ENCODE data around the gene ATP2B2. TPM values are rescaled to one million over a fixed set of nuclear protein-coding genes. Genes with fewer than 3 reads are reported as not detected.

The ATP2B2 gene
- total and polyA plus RNA-seq, 2 experiments from 2014 or later = 0.42 to 0.63 TPM

DNA sequence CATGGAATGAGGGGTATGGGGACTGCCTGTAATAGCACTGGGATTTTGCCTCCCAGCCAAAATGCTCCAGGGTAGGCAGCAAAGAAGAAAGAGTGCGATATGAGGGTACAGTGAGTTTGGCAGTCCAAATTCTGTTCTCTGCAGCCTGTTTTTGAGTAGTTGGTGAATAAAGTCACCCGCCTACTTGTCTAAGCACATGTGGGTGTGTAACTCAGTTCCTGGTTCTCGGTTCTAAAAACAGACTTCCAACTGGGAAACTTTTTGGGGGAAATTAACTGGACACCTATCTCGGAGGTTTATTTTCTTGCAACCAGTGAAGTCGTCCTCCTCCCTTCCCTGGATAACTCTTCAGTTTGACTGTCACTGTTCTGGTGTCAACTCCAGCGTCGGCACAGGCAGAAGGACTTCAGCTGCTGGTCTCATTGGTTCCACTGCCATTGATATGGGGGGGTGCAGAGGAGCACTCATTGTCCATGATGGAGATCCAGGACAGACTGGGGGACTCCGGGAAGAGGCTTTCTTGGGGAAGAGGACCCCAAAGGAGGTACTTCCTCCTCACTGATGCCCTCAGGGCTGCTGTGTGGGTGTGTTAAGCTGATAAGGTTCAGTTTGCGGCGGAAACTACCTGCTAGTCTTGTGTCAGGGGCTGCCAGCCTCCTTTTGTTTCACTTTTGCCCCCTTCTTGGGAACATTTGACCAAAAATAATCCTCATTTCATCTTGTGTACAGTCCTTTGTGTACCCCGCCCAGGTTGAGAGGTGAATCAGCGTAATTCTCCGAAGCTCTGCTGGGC, 225.8 kb downstream of the ATP2B2 start (continued):
- TF ChIP-seq, protein P1, sequence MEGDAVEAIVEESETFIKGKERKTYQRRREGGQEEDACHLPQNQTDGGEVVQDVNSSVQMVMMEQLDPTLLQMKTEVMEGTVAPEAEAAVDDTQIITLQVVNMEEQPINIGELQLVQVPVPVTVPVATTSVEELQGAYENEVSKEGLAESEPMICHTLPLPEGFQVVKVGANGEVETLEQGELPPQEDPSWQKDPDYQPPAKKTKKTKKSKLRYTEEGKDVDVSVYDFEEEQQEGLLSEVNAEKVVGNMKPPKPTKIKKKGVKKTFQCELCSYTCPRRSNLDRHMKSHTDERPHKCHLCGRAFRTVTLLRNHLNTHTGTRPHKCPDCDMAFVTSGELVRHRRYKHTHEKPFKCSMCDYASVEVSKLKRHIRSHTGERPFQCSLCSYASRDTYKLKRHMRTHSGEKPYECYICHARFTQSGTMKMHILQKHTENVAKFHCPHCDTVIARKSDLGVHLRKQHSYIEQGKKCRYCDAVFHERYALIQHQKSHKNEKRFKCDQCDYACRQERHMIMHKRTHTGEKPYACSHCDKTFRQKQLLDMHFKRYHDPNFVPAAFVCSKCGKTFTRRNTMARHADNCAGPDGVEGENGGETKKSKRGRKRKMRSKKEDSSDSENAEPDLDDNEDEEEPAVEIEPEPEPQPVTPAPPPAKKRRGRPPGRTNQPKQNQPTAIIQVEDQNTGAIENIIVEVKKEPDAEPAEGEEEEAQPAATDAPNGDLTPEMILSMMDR (conservative IDR thresholded peaks at IDR 0.05; ENCODE audit: low read depth in 2 of 2) = no peak
- TF ChIP-seq, protein P2, sequence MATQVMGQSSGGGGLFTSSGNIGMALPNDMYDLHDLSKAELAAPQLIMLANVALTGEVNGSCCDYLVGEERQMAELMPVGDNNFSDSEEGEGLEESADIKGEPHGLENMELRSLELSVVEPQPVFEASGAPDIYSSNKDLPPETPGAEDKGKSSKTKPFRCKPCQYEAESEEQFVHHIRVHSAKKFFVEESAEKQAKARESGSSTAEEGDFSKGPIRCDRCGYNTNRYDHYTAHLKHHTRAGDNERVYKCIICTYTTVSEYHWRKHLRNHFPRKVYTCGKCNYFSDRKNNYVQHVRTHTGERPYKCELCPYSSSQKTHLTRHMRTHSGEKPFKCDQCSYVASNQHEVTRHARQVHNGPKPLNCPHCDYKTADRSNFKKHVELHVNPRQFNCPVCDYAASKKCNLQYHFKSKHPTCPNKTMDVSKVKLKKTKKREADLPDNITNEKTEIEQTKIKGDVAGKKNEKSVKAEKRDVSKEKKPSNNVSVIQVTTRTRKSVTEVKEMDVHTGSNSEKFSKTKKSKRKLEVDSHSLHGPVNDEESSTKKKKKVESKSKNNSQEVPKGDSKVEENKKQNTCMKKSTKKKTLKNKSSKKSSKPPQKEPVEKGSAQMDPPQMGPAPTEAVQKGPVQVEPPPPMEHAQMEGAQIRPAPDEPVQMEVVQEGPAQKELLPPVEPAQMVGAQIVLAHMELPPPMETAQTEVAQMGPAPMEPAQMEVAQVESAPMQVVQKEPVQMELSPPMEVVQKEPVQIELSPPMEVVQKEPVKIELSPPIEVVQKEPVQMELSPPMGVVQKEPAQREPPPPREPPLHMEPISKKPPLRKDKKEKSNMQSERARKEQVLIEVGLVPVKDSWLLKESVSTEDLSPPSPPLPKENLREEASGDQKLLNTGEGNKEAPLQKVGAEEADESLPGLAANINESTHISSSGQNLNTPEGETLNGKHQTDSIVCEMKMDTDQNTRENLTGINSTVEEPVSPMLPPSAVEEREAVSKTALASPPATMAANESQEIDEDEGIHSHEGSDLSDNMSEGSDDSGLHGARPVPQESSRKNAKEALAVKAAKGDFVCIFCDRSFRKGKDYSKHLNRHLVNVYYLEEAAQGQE (IDR thresholded peaks at IDR 0.05; ENCODE audit: unreplicated experiment) = no peak
- TF ChIP-seq ZNF331 (CRISPR knock-in tag; IDR thresholded peaks at IDR 0.05; ENCODE audit: low read depth) = no peak

DNA sequence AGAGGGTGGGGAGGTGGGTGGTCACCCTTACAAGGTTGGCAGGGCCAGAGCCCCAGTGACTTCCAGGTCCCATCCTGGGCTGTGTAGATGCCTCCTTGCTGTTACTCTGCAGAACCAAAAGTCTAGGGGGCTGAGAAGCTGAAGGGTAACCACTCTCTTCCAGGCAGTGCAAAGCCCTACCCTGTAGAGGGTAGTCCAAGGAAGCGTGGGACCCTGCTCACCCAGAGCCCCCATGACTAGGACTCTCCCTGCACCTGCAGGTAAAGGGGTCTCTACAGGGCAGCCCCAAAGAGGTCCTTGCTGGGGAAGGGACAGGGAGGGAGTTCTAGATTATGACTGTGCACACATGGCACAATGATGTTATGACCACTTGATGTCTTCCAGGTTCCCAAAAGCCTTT, 226.9 kb downstream of the ATP2B2 start:
- peaks cover 47% of the 10 kb centered on the region for H3K36me3 Mint-ChIP-seq (ENCODE audit: low read depth)
- peaks cover 19% of the 10 kb centered on the region for H3K79me2 ChIP-seq (replicated peaks; ENCODE audit: insufficient read depth)
- no peak overlapping the region for H3K27ac ChIP-seq (ENCODE audit: low read depth)
- H4K20me1 ChIP-seq (replicated peaks; ENCODE audit: insufficient read depth) = peaks cover 5% of the 10 kb centered on the region; the same call in 1 of the 2 replicates
- no peak overlapping the region for H3K4me3 ChIP-seq
- H3K27ac Mint-ChIP-seq = no peak overlapping the region
- no peaks in the 10 kb centered on the region for H3F3A ChIP-seq (replicated peaks; ENCODE audit: low read depth)
- H3K27me3 Mint-ChIP-seq (ENCODE audit: insufficient read depth, low read depth, poor library complexity) = peaks cover 5% of the 10 kb centered on the region
- H3K4me2 ChIP-seq = no peak overlapping the region
- DNase-seq (ENCODE audit: low spot score) (no peak), ATAC-seq (no peak)
- H3K4me3 Mint-ChIP-seq = no peak overlapping the region
- peaks cover 10% of the 10 kb centered on the region; the same call in 1 of the 2 replicates for H3K36me3 ChIP-seq (ENCODE audit: insufficient read depth)
- no peaks in the 10 kb centered on the region for H3K9me2 ChIP-seq (ENCODE audit: insufficient read depth)
- no peaks in the 10 kb centered on the region for H3K27me3 ChIP-seq (ENCODE audit: insufficient read depth)
- H3K4me1 ChIP-seq (ENCODE audit: insufficient read depth) = no peaks in the 10 kb centered on the region
- H3K9me3 Mint-ChIP-seq = no peaks in the 10 kb centered on the region
- no peak overlapping the region for H2AFZ ChIP-seq
- H3K4me1 Mint-ChIP-seq = no peaks in the 10 kb centered on the region
- TF ChIP-seq POLR2AphosphoS5 (IDR thresholded peaks at IDR 0.05; ENCODE audit: low read depth) (no peak), ZNF331 (CRISPR knock-in tag; IDR thresholded peaks at IDR 0.05; ENCODE audit: low read depth) (no peak), ZNF114 (CRISPR knock-in tag; IDR thresholded peaks at IDR 0.05) (no peak), JUNB (IDR thresholded peaks at IDR 0.05; ENCODE audit: unreplicated experiment) (no peak), EZH2phosphoT487 (IDR thresholded peaks at IDR 0.05; ENCODE audit: unreplicated experiment) (no peak), STAT1 (IDR thresholded peaks at IDR 0.05; ENCODE audit: unreplicated experiment) (no peak)
- TF ChIP-seq, protein P3, sequence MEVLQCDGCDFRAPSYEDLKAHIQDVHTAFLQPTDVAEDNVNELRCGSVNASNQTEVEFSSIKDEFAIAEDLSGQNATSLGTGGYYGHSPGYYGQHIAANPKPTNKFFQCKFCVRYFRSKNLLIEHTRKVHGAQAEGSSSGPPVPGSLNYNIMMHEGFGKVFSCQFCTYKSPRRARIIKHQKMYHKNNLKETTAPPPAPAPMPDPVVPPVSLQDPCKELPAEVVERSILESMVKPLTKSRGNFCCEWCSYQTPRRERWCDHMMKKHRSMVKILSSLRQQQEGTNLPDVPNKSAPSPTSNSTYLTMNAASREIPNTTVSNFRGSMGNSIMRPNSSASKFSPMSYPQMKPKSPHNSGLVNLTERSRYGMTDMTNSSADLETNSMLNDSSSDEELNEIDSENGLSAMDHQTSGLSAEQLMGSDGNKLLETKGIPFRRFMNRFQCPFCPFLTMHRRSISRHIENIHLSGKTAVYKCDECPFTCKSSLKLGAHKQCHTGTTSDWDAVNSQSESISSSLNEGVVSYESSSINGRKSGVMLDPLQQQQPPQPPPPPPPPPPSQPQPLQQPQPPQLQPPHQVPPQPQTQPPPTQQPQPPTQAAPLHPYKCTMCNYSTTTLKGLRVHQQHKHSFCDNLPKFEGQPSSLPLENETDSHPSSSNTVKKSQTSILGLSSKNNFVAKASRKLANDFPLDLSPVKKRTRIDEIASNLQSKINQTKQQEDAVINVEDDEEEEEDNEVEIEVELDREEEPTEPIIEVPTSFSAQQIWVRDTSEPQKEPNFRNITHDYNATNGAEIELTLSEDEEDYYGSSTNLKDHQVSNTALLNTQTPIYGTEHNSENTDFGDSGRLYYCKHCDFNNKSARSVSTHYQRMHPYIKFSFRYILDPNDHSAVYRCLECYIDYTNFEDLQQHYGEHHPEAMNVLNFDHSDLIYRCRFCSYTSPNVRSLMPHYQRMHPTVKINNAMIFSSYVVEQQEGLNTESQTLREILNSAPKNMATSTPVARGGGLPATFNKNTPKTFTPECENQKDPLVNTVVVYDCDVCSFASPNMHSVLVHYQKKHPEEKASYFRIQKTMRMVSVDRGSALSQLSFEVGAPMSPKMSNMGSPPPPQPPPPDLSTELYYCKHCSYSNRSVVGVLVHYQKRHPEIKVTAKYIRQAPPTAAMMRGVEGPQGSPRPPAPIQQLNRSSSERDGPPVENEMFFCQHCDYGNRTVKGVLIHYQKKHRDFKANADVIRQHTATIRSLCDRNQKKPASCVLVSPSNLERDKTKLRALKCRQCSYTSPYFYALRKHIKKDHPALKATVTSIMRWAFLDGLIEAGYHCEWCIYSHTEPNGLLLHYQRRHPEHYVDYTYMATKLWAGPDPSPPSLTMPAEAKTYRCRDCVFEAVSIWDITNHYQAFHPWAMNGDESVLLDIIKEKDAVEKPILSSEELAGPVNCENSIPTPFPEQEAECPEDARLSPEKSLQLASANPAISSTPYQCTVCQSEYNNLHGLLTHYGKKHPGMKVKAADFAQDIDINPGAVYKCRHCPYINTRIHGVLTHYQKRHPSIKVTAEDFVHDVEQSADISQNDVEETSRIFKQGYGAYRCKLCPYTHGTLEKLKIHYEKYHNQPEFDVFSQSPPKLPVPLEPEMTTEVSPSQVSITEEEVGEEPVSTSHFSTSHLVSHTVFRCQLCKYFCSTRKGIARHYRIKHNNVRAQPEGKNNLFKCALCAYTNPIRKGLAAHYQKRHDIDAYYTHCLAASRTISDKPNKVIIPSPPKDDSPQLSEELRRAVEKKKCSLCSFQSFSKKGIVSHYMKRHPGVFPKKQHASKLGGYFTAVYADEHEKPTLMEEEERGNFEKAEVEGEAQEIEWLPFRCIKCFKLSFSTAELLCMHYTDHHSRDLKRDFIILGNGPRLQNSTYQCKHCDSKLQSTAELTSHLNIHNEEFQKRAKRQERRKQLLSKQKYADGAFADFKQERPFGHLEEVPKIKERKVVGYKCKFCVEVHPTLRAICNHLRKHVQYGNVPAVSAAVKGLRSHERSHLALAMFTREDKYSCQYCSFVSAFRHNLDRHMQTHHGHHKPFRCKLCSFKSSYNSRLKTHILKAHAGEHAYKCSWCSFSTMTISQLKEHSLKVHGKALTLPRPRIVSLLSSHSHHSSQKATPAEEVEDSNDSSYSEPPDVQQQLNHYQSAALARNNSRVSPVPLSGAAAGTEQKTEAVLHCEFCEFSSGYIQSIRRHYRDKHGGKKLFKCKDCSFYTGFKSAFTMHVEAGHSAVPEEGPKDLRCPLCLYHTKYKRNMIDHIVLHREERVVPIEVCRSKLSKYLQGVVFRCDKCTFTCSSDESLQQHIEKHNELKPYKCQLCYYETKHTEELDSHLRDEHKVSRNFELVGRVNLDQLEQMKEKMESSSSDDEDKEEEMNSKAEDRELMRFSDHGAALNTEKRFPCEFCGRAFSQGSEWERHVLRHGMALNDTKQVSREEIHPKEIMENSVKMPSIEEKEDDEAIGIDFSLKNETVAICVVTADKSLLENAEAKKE (CRISPR knock-in tag; IDR thresholded peaks at IDR 0.05) = no peak

Data from GM23338 (cell line).